HG03439 (cell line): ENCODE data around the gene UNC5C.

Experiments used
- ATAC-seq: cut with Tn5 transposase; IDR thresholded peaks from one replicate; pipeline ENCODE4 v1.9.1; 2021; ENCODE audit warnings: mild to moderate bottlenecking, moderate library complexity; ENCODE audit not compliant: unreplicated experiment

The UNC5C gene

DNA sequence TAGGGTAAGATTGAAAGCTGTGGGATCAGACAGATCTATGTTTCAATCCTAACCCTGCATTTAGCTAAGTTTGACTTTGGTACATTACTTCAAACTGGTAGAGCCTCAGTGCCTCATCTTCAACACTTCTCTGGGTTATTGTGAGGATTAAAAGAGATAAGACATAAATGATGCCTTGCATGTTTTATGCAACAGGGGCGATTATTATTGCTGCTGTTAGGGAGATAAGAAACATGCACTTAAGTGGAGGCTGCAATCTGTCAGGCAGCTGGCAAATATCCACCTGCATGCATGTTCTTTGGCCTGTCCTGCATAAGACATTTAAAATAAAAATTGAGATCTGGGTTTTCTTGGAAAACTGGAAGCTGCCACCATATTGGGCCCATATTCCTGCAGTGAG is 24.6 kb downstream of the UNC5C start:
- ATAC-seq: no peak

DNA sequence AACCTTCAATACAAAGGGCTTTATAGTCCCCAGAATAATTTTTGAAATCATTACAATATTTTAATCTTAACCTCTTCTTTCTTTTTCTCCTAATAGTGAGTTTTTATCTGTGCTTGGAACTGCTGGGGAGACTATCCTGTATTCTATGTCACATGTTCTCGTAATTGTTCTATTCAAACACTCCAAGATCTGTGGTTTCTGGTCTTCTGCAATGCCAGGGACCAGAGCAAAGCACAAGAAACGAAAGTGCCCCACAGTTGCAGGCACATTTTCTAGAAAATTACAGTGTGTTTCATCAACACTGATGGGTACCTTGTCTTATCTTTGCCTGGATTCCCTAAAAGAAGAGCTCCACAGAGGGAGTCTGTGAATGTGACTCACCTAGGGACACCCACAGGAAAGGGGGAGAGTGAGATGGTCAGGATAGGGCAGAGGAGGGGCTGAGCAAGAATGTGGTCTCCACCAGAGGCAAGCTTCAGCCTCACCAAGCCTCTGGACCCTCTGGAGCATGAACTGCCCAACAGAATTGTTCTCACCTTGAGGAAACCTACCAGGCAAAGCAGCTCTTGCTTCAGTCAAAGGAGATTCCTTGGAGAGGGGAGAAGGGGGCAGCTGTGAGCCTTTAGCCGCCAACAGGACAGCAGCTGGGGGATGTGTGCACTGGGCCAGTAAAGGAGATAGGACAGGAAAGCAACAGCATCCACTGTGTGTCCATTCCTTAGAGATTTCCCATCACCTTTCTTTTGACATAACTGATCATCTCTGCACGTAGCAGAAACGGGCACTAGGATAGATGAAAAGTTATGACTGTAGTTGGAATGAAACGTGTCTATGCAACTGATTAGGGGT is 25.9 kb downstream of the UNC5C start:
- no peak for ATAC-seq

- ATAC-seq: no peak
Observed at GRCh38 chr4:95517576-95518345, 31.0 kb downstream of the UNC5C start.

DNA sequence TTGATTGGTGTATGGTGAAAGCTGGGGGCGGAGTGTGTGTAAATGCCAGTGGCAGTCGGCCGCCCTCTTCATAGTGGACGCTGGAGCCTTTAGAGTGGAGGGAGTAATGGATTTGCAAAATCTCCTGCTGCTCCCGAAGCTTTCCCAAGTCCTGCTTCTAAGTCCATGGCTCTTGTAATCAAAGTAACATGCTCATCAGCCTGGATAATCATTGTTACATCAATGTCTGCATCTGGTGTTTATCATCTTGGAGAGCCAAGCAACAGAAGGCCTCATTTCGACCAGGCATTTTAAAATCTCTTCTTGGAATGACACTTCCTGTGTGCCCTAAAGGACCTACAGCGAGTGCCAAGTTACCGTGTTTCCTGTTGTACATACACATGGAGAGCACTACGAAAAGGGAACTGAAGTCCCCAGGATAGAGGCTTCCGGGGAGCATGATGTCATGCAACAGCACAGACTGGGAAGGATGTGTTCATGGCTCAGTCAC is 32.2 kb downstream of the UNC5C start:
- no peak for ATAC-seq

- ATAC-seq: no peak
Observed at GRCh38 chr4:95515589-95515988, 33.2 kb downstream of the UNC5C start.

DNA sequence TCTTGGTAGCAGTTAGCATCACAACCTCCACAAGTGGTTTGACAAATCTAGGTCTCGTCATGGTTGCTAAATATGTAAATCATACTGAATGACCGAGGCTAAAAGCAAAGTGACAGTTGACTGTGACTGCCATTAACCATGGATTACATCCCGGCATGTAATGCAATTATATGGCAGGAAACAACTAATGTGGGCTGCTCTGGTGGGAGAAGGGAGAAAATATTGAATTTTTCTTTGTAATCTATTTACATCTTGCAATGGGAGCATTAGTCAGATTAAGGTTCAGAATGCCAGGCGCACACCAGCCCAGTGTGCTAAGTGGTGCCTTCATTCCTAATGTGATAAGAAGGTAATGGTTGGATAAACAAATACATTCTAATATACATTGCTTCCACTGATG is 35.8 kb downstream of the UNC5C start:
- no peak for ATAC-seq

- ATAC-seq: no peak
Observed at GRCh38 chr4:95511477-95511876, 37.3 kb downstream of the UNC5C start.

DNA sequence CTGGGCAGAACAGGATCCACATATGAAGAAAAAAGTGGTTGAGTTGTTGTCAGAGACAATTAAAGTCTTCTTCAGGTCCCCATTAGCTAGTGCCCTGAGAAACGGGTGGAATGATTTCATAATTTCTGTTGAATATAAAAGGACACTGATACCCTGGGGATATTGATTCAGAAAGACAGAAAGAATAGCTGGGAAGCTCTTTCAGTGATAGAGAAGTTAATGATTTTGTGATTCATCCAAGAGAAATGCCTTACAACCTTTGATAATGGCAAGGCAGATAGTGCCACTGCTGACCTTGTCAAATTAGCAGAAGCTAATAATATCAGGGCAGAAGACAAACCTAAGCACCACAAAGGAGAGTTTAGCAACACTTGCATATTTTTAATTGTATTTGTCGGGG is 37.9 kb downstream of the UNC5C start:
- no peak for ATAC-seq

DNA sequence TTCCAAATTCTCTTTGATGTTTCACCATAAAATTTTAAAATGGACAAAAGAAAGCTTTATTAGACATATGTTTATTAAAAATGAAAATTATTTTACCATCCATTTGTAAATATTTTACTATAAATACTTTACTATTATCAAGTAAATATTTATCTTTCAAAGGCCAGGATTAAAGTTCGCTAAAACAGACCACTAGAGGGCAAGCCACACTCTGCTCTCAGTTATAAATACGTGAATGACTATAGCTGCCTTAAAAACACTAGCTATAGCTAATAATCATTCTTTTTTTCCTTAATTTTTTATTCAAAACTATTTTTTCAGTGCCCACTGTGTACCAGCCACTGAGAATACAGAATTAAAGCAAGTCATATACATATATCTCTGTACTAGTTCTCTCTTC is 38.6 kb downstream of the UNC5C start:
- ATAC-seq: no peak

- no peak for ATAC-seq
Observed at GRCh38 chr4:95508421-95508820, 40.4 kb downstream of the UNC5C start.

- no peak for ATAC-seq
Observed at GRCh38 chr4:95507561-95507960, 41.2 kb downstream of the UNC5C start.

DNA sequence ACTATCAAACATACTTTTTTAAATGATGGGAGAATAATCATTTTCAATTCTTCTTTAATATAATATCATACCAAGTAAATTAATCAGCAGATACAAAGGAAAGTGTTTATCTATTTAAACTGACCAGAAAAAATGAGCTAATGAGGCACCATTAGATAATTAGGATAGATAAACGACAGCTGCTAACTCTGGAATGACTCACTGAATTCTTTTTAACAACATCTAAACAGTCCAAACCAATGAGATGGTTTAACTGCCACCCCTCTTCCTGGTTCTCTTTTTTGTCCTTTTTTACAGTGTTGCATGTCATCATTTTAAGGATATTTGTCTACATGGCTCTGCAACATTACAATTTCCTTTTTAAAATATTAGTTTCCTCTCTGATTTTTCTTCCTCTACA is 41.6 kb downstream of the UNC5C start:
- ATAC-seq: no peak

DNA sequence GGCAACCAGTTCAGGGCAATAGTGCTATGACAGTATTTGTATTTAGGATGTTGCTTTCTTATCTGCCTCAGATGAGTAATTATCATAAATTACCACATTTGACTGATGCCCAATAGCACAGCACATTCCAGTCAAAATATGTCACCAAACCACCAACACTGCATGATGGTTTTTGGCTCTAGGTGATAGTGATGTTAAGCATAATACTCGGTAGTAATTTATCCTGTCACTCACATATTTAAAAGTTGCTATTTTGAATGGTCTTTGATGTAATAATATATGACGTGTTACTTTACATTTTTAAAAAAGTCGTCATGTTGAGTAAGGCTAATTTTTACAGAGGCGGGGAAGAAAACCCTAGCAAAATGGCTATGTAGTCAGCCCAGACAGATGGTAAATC is 42.5 kb downstream of the UNC5C start:
- ATAC-seq: no peak

DNA sequence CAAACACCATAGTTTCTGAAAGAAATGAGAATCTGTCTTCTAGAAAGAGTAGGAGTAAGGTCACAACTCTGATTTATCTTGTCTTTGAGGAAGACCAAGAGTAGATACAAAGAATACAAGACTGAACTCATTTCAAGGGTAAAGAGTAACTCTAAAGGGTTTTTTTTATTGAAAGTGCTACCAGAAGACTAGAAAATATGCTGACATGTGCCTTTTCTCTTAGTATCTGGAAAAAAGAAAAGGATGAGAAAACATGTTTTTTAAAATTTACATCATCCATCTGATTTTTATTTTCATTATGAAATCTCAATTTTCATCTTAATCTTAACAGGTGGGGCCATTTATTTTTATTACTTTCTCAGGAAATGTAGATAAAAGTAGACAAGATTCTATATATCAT is 43.0 kb downstream of the UNC5C start:
- no peak for ATAC-seq

GRCh38 chr4:95505151-95505550 is 43.6 kb downstream of the UNC5C start:
- no peak for ATAC-seq

DNA sequence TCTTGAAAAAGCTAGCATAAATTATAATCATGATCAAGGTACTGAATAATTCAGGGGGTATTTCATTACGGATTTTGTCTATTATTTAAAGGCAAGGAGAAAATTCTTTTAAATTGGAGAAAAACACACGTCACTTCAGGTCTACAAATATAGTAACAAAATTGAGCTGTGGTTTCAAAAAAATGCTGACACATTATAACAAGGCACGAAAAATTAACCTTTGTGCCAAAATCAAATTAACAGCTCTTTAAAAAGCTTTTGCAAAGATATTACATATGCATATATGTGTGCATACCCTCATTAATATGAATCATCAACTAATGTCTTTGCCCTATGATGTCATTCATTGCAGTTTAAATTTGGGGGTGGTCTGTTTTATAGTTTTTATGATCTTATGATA is 44.3 kb downstream of the UNC5C start:
- ATAC-seq: no peak

- ATAC-seq: no peak
Observed at GRCh38 chr4:95500361-95500760, 48.4 kb downstream of the UNC5C start.

DNA sequence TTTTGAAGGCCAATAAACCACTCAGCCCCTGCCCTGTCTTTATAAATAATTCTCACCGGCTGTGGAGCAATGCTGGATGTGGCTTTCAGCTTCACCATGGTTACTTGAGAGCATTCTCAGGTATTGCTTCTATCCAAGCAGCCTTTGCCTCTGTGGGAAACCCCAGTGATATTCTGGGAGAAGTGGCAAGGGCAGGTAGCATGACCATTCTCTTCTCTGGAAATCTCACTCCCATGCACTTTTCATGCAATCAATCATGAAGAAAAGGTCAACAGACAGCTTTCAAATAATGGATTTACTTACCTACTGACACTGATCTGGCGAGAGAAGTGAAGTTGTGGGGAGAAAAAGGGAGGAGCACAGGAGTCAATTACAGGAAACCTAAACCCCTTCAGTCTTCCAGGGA is 49.5 kb downstream of the UNC5C start:
- no peak for ATAC-seq

DNA sequence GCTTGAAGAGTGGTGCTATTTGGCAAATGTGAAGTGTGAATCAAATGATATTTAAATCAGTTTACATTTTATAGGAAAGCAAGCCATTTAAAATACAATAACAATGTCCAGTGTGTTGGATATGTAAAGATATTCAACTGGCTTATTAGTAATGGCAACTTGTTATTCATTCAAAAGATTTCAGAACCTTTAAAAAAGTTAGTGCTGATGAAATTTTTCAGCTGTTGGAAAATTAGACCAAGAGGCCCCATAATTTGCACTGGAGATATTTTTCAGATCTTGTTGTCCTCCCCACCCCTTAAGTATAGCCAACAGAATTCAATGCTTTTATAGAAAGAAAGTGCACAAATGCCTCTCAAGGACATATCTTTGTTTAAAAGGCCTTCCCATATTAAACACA is 54.6 kb downstream of the UNC5C start:
- no peak for ATAC-seq

GRCh38 chr4:95478679-95479078 is 70.1 kb downstream of the UNC5C start:
- no peak for ATAC-seq

DNA sequence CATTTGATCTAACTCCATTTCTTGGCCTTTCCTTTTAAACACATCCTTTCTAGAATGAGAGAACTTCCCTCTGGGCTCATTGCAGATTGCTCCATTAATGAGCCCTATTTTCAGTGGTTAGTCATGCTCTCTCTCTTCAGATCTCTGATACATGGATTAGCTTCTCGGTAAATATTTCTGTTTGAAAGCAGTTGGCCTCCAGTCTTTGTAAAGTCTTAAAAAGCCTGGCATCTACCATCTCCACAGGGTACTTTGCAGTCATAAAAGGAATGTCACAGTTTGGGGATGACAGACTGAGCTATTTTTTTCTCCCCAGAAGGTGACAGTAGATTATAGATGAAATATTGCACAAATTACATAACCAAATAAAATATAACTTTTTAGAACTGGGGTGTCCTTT is 72.7 kb downstream of the UNC5C start:
- ATAC-seq: no peak

DNA sequence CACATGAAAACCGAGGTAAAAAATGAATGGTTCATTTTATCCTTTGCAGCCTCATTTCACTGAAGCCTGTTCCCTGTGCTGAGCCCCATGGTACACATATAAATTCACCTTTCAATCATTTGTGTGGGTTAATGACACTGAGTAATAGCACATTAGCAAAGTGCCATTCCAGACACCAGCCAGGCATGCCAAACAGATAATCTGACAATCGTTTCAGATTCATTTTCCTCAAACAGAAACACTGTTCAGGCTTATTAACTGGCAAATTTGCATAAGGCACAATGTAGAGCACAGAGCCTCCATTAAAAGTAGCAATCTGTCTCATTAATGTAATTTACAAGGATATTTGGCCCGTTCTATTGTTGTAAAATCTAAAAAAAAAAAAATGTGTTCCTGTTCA is 76.2 kb downstream of the UNC5C start:
- ATAC-seq: no peak
